Glutamatergic neuron (in vitro differentiated cells): ENCODE results near the gene TSPYL2. TPM values are rescaled to one million over a fixed set of nuclear protein-coding genes. Genes with fewer than 3 reads are reported as not detected.

Experiments used
- DNase-seq: peaks from one replicate; pipeline ENCODE4 v3.0.0; 2022
- H3K27ac Mint-ChIP-seq: one replicate; pipeline ENCODE4 v1.8.0; 2020; ENCODE audit warnings: mild to moderate bottlenecking, mixed read lengths, inconsistent platforms; ENCODE audit not compliant: unreplicated experiment
- H3K27me3 Mint-ChIP-seq: one replicate; pipeline ENCODE4 v1.8.0; 2020; ENCODE audit warnings: mild to moderate bottlenecking, moderate library complexity, mixed read lengths, inconsistent platforms; ENCODE audit not compliant: unreplicated experiment
- H3K36me3 Mint-ChIP-seq: one replicate; pipeline ENCODE4 v1.8.0; 2020; ENCODE audit warnings: mild to moderate bottlenecking, mixed read lengths, inconsistent platforms; ENCODE audit not compliant: unreplicated experiment
- H3K4me1 Mint-ChIP-seq: one replicate; pipeline ENCODE4 v1.8.0; 2020; ENCODE audit warnings: mild to moderate bottlenecking, low read depth, mixed read lengths, inconsistent platforms; ENCODE audit not compliant: unreplicated experiment
- H3K4me3 Mint-ChIP-seq: one replicate; pipeline ENCODE4 v1.8.0; 2020; ENCODE audit warnings: mild to moderate bottlenecking, mixed read lengths, inconsistent platforms; ENCODE audit not compliant: unreplicated experiment
- H3K9me3 Mint-ChIP-seq: one replicate; pipeline ENCODE4 v1.8.0; 2020; ENCODE audit warnings: mild to moderate bottlenecking, moderate library complexity, mixed read lengths, inconsistent platforms; ENCODE audit not compliant: unreplicated experiment
- total RNA-seq: library from RNA; stranded (reverse); fragmentation: NEBNext Ultra II Directional; extraction: Animal tissue kit (Norgen Biotek cat#: 25700); gene quantifications from one replicate; pipeline ENCODE4 v1.2.1, GENCODE V29; 2021; ENCODE audit not compliant: unreplicated experiment
- TF ChIP-seq, protein P1 (sequence below): fragments of 200-600 bp; sonication (generic); IDR thresholded peaks from one replicate; pipeline ENCODE4 v1.5.0; 2021; ENCODE audit not compliant: partially characterized antibody, unreplicated experiment

TSPYL2 gene
- total RNA-seq, 1 donor from 2014 or later: 10.2 TPM

DNA sequence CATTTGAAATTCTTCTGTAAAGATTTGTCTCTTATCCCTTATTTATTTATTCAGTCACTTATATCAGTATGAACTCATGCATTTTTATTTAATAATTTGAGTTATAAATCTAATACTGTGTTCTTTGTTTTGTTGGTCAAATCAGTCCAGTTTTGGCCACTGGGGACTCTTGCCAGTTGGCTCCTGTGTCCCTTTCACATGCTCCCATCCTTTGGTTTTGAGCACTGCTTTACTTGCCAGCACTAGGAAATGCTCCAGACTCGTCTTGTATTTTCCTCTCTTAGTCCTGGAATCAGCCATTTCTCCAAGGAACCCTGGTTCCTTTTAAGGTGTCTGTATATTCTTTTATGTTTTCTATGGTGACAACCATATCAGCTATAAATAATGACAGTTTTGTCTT, 39.8 kb downstream of the TSPYL2 start:
- Mint-ChIP-seq H3K4me1 (no peaks in the 10 kb centered on the region), H3K27me3 (peaks cover 2% of the 10 kb centered on the region), H3K27ac (no peak overlapping the region), H3K36me3 (peaks cover 5% of the 10 kb centered on the region), H3K4me3 (no peak overlapping the region), H3K9me3 (peaks cover 4% of the 10 kb centered on the region)
- TF ChIP-seq, protein P1, sequence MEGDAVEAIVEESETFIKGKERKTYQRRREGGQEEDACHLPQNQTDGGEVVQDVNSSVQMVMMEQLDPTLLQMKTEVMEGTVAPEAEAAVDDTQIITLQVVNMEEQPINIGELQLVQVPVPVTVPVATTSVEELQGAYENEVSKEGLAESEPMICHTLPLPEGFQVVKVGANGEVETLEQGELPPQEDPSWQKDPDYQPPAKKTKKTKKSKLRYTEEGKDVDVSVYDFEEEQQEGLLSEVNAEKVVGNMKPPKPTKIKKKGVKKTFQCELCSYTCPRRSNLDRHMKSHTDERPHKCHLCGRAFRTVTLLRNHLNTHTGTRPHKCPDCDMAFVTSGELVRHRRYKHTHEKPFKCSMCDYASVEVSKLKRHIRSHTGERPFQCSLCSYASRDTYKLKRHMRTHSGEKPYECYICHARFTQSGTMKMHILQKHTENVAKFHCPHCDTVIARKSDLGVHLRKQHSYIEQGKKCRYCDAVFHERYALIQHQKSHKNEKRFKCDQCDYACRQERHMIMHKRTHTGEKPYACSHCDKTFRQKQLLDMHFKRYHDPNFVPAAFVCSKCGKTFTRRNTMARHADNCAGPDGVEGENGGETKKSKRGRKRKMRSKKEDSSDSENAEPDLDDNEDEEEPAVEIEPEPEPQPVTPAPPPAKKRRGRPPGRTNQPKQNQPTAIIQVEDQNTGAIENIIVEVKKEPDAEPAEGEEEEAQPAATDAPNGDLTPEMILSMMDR: no peak
- DNase-seq: no peak

DNA sequence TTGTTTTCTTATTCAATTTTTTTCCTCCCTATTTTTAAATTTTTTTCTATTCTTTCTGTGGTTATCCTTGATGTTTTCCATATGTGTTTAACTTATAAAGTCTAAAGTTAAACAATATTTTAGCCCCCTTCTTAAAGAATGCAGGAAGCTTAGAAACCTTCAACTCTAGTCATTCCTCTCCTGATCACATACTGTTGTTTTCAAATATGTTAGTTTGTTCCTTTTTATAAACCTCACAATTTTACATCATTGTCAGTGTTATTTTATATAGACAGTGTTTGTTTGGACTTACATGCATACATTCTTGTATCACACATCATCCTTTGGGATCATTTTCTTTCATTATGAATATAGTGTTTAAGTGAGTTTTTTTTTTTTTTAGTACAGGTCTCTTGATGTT, 43.3 kb downstream of the TSPYL2 start:
- H3K27me3 Mint-ChIP-seq: peaks cover 2% of the 10 kb centered on the region
- H3K4me1 Mint-ChIP-seq: no peaks in the 10 kb centered on the region
- TF ChIP-seq, protein P1: no peak
- H3K9me3 Mint-ChIP-seq: peaks cover 4% of the 10 kb centered on the region
- H3K36me3 Mint-ChIP-seq: peaks cover 5% of the 10 kb centered on the region
- DNase-seq: no peak
- no peak overlapping the region for H3K4me3 Mint-ChIP-seq
- H3K27ac Mint-ChIP-seq: no peak overlapping the region

DNA sequence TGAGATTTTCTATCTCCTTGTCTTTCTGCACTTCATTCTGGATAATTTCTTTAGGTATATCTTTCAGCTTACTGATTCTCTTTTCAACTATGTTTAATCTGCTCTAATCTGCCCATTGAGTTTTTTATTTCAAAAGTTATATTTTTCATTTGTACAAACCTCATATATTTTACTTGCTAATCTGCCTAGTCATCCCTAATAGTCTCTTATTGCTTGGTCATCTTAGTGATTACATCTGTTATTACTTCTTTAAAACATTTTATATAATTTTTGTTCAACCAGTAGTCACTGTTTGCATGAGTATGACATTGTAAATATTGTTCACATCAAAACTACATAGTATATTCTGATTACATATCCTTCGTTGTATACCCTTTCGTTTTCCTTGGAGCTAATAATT, 44.2 kb downstream of the TSPYL2 start:
- H3K27me3 Mint-ChIP-seq: peaks cover 2% of the 10 kb centered on the region
- H3K27ac Mint-ChIP-seq: no peak overlapping the region
- DNase-seq: no peak
- H3K4me3 Mint-ChIP-seq: no peak overlapping the region
- H3K9me3 Mint-ChIP-seq: peaks cover 4% of the 10 kb centered on the region
- H3K4me1 Mint-ChIP-seq: no peaks in the 10 kb centered on the region
- TF ChIP-seq, protein P1: no peak
- peaks cover 5% of the 10 kb centered on the region for H3K36me3 Mint-ChIP-seq

DNA sequence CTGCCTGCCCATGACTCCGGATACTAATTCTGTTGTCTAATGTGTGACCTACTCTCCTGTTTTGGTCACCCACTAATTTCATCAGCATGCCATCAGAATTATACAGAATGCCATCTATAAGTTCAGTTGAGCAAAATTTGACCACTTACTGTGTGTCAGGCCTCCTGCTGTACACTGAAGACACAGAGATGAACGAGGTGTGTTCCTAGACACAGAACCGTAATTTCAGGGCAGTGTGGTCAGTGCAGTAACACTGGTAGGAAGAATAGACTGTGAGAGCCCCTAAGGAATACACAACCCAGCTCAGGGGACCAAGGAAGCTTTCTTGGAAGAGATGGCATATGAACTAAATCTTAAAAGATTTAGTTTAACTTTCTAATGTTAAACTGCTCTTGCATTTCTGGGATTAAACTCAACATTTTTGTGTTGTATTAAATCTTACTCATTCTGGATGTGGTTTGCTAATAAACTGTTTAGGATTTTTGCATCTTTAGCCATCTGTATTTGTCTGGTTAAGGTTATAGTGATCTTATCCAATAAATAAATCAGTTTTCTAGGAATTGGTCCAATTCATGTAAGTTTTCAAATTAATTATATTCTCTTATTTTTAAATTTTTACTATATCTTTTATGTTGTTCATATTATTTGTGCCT, 46.1 kb downstream of the TSPYL2 start:
- no peak for DNase-seq
- peaks cover 5% of the 10 kb centered on the region for H3K36me3 Mint-ChIP-seq
- peaks cover 2% of the 10 kb centered on the region for H3K27me3 Mint-ChIP-seq
- peaks cover 8% of the 10 kb centered on the region for H3K9me3 Mint-ChIP-seq
- TF ChIP-seq, protein P1: no peak
- H3K27ac Mint-ChIP-seq: no peak overlapping the region
- no peak overlapping the region for H3K4me3 Mint-ChIP-seq
- no peaks in the 10 kb centered on the region for H3K4me1 Mint-ChIP-seq

- Mint-ChIP-seq H3K36me3 (no peaks in the 10 kb centered on the region), H3K4me3 (no peak overlapping the region), H3K27ac (peak overlapping the region; percentile 48), H3K4me1 (no peaks in the 10 kb centered on the region), H3K27me3 (no peaks in the 10 kb centered on the region), H3K9me3 (peaks cover 6% of the 10 kb centered on the region)
- no peak for DNase-seq
- TF ChIP-seq, protein P1: no peak
These were observed 51.2 kb downstream of the TSPYL2 start for GRCh38 chrX:53133400-53133799.
